Measurements from ENCODE around the gene COPS4. TPM values are rescaled to one million over a fixed set of nuclear protein-coding genes. Genes with fewer than 3 reads are reported as not detected.
A peak's percentile ranks its signal among the peaks of the same experiment; 100 is the strongest.

The COPS4 gene
- polyA plus RNA-seq, 1 donor (not counting 4 experiments of a cell fraction or from before 2014, with no cell fraction given): 50.2 TPM

- H3K27ac ChIP-seq (ENCODE audit: control insufficient read depth, insufficient read depth, low read length): peak within 1 kb of the TSS; percentile 67
- peak within 1 kb of the TSS; percentile 35 for H2AFZ ChIP-seq (ENCODE audit: control insufficient read depth, low read length)
- H3K79me2 ChIP-seq (ENCODE audit: control insufficient read depth, insufficient read depth, low read length): no peaks in the 10 kb centered on the region
- H3K9ac ChIP-seq (ENCODE audit: control insufficient read depth, extremely low read depth, insufficient read depth, low read length): peak within 1 kb of the TSS; percentile 53
- FAIRE-seq (peak; percentile 48), DNase-seq (ENCODE audit: low read depth, low spot score) (peak; percentile 46)
- peak within 1 kb of the TSS in 1 of 3 experiments; percentile 41 for H3K4me3 ChIP-seq (ENCODE audit: control insufficient read depth in 2 of 3, extremely low read depth in 1 of 3, insufficient read depth in 2 of 3, low read depth in 1 of 3, low read length in 3 of 3)
- TF ChIP-seq CTCF (optimal IDR thresholded peaks at IDR 0.05 in 1 of 3, IDR thresholded peaks at IDR 0.05 in 1 of 3, conservative IDR thresholded peaks at IDR 0.05 in 1 of 3; ENCODE audit: extremely low read depth in 1 of 3, insufficient read depth in 2 of 3, low read length in 3 of 3): no peak
- TF ChIP-seq EZH2 (IDR thresholded peaks at IDR 0.05; ENCODE audit: low read length): no peak
- H3K9me1 ChIP-seq (ENCODE audit: control insufficient read depth, extremely low read depth, insufficient read depth, low read length): no peaks in the 10 kb centered on the region
- H3K36me3 ChIP-seq (ENCODE audit: control insufficient read depth in 2 of 2, extremely low read depth in 1 of 2, insufficient read depth in 2 of 2, low read length in 2 of 2): no peaks in the 10 kb centered on the region
- no peaks in the 10 kb centered on the region for H4K20me1 ChIP-seq (ENCODE audit: control insufficient read depth, extremely low read depth, insufficient read depth, low read length)
- no peaks in the 10 kb centered on the region for H3K27me3 ChIP-seq (ENCODE audit: control insufficient read depth, extremely low read depth, insufficient read depth, low read length)
- dilution Hi-C loops (cut with MboI; ENCODE audit: extremely low pct_ligation_motif_present, low sequenced_read_pairs): no loop called here
- peak within 1 kb of the TSS; percentile 88 for H3K4me2 ChIP-seq (ENCODE audit: control insufficient read depth, extremely low read depth, insufficient read depth, low read depth, low read length)
- peaks cover 25% of the 10 kb centered on the region for H3K4me1 ChIP-seq (ENCODE audit: control insufficient read depth, extremely low read depth, insufficient read depth, low read length)
- no peaks in the 10 kb centered on the region for H3K9me3 ChIP-seq (ENCODE audit: control insufficient read depth, low read depth, low read length)
Observed at GRCh38 chr4:83114576-83114975, 79.6 kb downstream of the COPS4 start, which contains the start of gene PLAC8. Gene PLAC8, minus strand, starts transcription at chr4:83114729. Its CDS starts 6,808 bp downstream, at chr4:83107921.

- Histone ChIP-seq H3K27me3 (ENCODE audit: control insufficient read depth, extremely low read depth, insufficient read depth, low read length) (no peaks in the 10 kb centered on the region), H2AFZ (ENCODE audit: control insufficient read depth, low read length) (peak overlapping the region; percentile 35), H4K20me1 (ENCODE audit: control insufficient read depth, extremely low read depth, insufficient read depth, low read length) (no peaks in the 10 kb centered on the region), H3K27ac (ENCODE audit: control insufficient read depth, insufficient read depth, low read length) (peak overlapping the region; percentile 67), H3K4me2 (ENCODE audit: control insufficient read depth, extremely low read depth, insufficient read depth, low read depth, low read length) (peak overlapping the region; percentile 88), H3K9me1 (ENCODE audit: control insufficient read depth, extremely low read depth, insufficient read depth, low read length) (no peaks in the 10 kb centered on the region), H3K4me1 (ENCODE audit: control insufficient read depth, extremely low read depth, insufficient read depth, low read length) (peaks cover 25% of the 10 kb centered on the region), H3K9me3 (ENCODE audit: control insufficient read depth, low read depth, low read length) (no peaks in the 10 kb centered on the region), H3K4me3 (ENCODE audit: control insufficient read depth in 2 of 3, extremely low read depth in 1 of 3, insufficient read depth in 2 of 3, low read depth in 1 of 3, low read length in 3 of 3) (peak overlapping the region in 1 of 3 experiments; percentile 39), H3K9ac (ENCODE audit: control insufficient read depth, extremely low read depth, insufficient read depth, low read length) (peak overlapping the region; percentile 53), H3K36me3 (ENCODE audit: control insufficient read depth in 2 of 2, extremely low read depth in 1 of 2, insufficient read depth in 2 of 2, low read length in 2 of 2) (no peaks in the 10 kb centered on the region), H3K79me2 (ENCODE audit: control insufficient read depth, insufficient read depth, low read length) (no peaks in the 10 kb centered on the region)
- dilution Hi-C loops (cut with MboI; ENCODE audit: extremely low pct_ligation_motif_present, low sequenced_read_pairs): no loop called here
- DNase-seq (ENCODE audit: low read depth, low spot score) (no peak), FAIRE-seq (peak; percentile 71)
- TF ChIP-seq EZH2 (IDR thresholded peaks at IDR 0.05; ENCODE audit: low read length) (no peak), CTCF (optimal IDR thresholded peaks at IDR 0.05 in 1 of 3, IDR thresholded peaks at IDR 0.05 in 1 of 3, conservative IDR thresholded peaks at IDR 0.05 in 1 of 3; ENCODE audit: extremely low read depth in 1 of 3, insufficient read depth in 2 of 3, low read length in 3 of 3) (no peak)
Observed at GRCh38 chr4:83115000-83115399, 80.0 kb downstream of the COPS4 start.
